Kidney (tissue), 14 donors: ENCODE data around the gene PON2. TPM values are rescaled to one million over a fixed set of nuclear protein-coding genes. Genes with fewer than 3 reads are reported as not detected.

Experiments used
- DNase-seq, 5 donors: peaks; one replicate each; pipeline ENCODE4 v3.0.0-alpha.2; 2013 to 2020
- FAIRE-seq: peaks from 2 replicates; lab custom pipeline; 2012; peaks lifted over from hg19 to GRCh38; lab: Jason Lieb, UNC
- H3K27ac ChIP-seq, 2 donors: one replicate each; pipeline ENCODE4 v1.7.0; 2013; ENCODE audit warnings: low read depth in 2 of 2, low read length in 2 of 2, inconsistent platforms in 1 of 2
- H3K27me3 ChIP-seq: one replicate; pipeline ENCODE4 v1.7.1; 2013; ENCODE audit warnings: low read length, inconsistent platforms; ENCODE audit not compliant: control insufficient read depth, insufficient read depth
- H3K36me3 ChIP-seq, 3 donors: one replicate each; pipeline versions ENCODE4 v1.7.0 to v1.7.1; 2013; ENCODE audit warnings: low read length in 3 of 3, control low read depth in 1 of 3, inconsistent platforms in 1 of 3; ENCODE audit not compliant: insufficient read depth in 3 of 3, control insufficient read depth in 2 of 3
- H3K4me1 ChIP-seq, 3 donors: one replicate each; pipeline versions ENCODE4 v1.7.0 to v1.7.1; 2013; ENCODE audit warnings: low read length in 3 of 3, inconsistent platforms in 1 of 3, low read depth in 1 of 3; ENCODE audit not compliant: control insufficient read depth in 2 of 3, insufficient read depth in 2 of 3
- H3K4me3 ChIP-seq, 3 donors: one replicate each; pipeline versions ENCODE4 v1.7.0 to v1.8.1; 2013; ENCODE audit warnings: low read length in 3 of 3, control low read depth in 1 of 3, inconsistent platforms in 1 of 3
- H3K9ac ChIP-seq, 3 donors: one replicate each; pipeline versions ENCODE4 v1.7.0 to v1.7.1; 2013; ENCODE audit warnings: low read length in 3 of 3, control low read depth in 1 of 3, inconsistent platforms in 1 of 3
- H3K9me3 ChIP-seq, 3 donors: one replicate each; pipeline versions ENCODE4 v1.7.0 to v1.7.1; 2013; ENCODE audit warnings: low read length in 3 of 3, control low read depth in 1 of 3, inconsistent platforms in 1 of 3; ENCODE audit not compliant: control insufficient read depth in 2 of 3, insufficient read depth in 1 of 3
- intact Hi-C: fragments of 100-400 bp; cut with DNase I; formaldehyde crosslinking; loops from one replicate; pipeline ENCODE4 v1.11.1; 2022
- polyA plus RNA-seq: library from polyadenylated mRNA; stranded (reverse); fragments of 350-450 nt; fragmentation: Illumina TruSeq; extraction: RNeasy Lipid Tissue Mini Kit (QIAGEN cat#74804); gene quantifications from one replicate; pipeline ENCODE4 v1.2.3, GENCODE V29; 2014; ENCODE audit warnings: low read depth, low replicate concordance; ENCODE audit not compliant: insufficient read depth
- total RNA-seq: library from RNA; stranded (reverse); fragmentation: NEBNext Ultra II Directional; extraction: Animal tissue kit (Norgen Biotek cat#: 25700); gene quantifications from one replicate; pipeline ENCODE4 v1.2.1, GENCODE V29; 2021
- TF ChIP-seq, protein P1 (sequence below): IDR thresholded peaks from 3 replicates; pipeline ENCODE4 v1.5.1; 2012; ENCODE audit warnings: mild to moderate bottlenecking, moderate library complexity, borderline replicate concordance; ENCODE audit not compliant: insufficient read depth; ENCODE audit errors: extremely low read depth
- donor health status: control.
- donor health status: control.
- donor health status: control.
- donor health status: control.
- donor health status: control.
- donor health status: DM: yes; HTN: yes; CAD: no.
- donor health status: Normal renal cell carcinoma (clear cell type).

The PON2 gene
- total and polyA plus RNA-seq, 2 donors from 2014 or later, result 61.8 to 191 TPM

DNA sequence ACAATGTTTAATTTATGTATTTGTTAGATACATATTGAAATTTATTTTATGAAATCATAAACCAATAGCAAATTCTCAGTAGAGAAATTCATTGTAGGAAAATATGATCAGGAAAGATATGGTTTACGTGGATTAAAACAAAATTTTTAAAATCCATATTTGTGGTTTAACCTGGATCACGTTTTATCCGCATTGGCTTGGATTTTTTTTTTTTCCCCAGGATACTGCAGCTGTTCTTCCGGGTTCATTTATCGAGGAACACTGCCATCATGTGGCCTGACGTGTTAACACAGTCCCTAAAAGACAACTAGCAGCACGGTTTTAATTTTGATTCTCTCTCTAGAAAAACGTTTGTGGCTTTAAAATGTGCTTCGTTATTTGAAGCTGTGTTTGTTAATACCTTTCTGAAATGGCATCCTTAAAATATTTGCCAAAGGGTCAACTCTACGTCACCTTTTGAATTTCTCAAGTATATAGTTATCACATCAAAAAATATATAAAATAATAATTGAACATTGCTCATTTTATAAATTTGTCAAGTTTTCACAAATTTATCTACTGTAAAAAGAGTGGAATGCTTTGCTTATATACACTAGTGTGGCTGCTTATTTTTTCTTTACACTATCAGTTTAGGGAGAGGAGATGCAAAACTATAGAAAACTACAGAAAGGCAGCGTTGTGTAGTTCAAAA is 42.2 kb upstream of the PON2 start:
- Histone ChIP-seq H3K9me3 (no peaks in the 10 kb centered on the region), H3K4me3 (no peak overlapping the region), H3K27ac (no peak overlapping the region), H3K4me1 (peaks cover 8 to 9% (median 9%) of the 10 kb centered on the region in 3 donors), H3K27me3 (no peaks in the 10 kb centered on the region), H3K9ac (no peak overlapping the region), H3K36me3 (no peaks in the 10 kb centered on the region)
- intact Hi-C loops, result no loop called here
- DNase-seq, result peak in 4 of 5 donors; percentile 71 to 91 (median 84)
- peak; percentile 96 for FAIRE-seq
- TF ChIP-seq, protein P1, sequence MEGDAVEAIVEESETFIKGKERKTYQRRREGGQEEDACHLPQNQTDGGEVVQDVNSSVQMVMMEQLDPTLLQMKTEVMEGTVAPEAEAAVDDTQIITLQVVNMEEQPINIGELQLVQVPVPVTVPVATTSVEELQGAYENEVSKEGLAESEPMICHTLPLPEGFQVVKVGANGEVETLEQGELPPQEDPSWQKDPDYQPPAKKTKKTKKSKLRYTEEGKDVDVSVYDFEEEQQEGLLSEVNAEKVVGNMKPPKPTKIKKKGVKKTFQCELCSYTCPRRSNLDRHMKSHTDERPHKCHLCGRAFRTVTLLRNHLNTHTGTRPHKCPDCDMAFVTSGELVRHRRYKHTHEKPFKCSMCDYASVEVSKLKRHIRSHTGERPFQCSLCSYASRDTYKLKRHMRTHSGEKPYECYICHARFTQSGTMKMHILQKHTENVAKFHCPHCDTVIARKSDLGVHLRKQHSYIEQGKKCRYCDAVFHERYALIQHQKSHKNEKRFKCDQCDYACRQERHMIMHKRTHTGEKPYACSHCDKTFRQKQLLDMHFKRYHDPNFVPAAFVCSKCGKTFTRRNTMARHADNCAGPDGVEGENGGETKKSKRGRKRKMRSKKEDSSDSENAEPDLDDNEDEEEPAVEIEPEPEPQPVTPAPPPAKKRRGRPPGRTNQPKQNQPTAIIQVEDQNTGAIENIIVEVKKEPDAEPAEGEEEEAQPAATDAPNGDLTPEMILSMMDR, result peak; percentile 79

DNA sequence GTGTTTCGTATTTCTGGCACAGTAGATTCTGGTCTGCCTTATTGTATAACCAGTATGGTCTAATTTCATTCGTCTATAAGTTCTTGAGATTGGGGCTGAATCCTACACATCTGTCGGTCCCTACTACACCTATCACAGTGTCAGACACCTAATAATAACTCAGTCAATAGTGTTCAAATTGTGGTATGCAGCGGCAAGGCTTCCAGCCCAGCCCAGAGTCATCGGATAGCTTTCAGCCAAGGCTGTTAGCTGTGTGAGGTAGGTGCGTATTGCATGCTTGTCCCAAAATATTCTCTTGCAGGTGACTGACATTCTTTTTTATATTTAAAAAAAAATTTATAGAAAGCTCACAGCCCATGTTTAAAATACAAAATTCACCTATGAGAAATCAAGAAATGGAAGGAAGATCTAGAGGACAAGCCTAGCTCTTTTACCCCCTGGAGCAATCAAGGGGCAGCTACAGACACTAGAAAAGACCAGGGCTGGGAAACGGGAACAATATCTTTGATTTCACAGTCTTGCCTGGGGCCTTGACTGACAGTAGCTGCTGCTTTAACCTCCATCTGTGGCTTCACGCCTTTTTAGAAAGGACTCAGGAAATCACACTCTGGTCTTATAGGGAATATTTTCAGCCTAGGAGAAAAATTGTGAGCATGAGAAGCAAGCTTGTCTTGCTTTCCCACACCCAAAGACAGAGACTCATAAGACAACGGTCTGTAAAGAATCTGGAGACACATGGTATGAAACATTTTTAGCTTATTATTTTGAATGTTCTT is 41.4 kb upstream of the PON2 start:
- intact Hi-C loops, result no loop called here
- no peak for FAIRE-seq
- Histone ChIP-seq H3K4me1 (peaks cover 8 to 9% (median 9%) of the 10 kb centered on the region in 3 donors), H3K27ac (no peak overlapping the region), H3K36me3 (no peaks in the 10 kb centered on the region), H3K9me3 (no peaks in the 10 kb centered on the region), H3K4me3 (no peak overlapping the region), H3K9ac (no peak overlapping the region), H3K27me3 (no peaks in the 10 kb centered on the region)
- peak in 1 of 5 donors; percentile 32 for DNase-seq
- TF ChIP-seq, protein P1, result no peak

DNA sequence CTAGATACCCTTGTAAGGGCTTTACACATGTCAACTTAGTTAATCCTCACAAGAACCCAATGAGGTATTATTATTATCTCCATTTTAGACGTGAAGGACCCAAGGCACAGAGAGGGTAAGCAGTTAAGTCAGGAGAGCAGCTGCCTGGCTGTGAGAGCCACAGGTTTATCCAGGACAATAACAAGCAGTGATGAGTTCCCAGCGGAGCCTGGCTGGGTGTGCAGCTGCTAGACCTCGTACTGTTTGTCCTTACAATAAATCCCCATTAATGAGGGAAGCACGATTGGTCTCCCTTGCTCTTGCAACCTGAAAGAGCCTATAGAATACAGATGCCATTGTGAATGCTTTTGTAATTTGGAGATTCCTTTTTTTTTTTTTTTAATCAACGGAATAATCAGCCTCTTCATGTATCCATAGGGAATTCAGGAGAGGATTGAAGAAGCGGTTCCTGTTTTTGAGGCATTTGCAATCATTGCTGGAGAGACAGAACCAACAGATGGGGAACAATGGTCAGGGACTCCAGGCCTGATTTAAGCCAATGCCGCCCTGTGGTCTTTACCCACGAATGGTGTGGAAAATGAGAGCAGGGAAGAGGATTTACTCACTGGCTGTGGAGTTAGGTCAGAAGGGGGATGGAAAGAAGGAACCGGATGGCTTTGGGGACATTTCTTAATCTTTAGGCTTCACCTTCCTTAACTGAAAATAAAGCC is 38.6 kb upstream of the PON2 start:
- DNase-seq, result no peak
- H3K9me3 ChIP-seq, result no peaks in the 10 kb centered on the region
- H3K27me3 ChIP-seq, result no peaks in the 10 kb centered on the region
- H3K27ac ChIP-seq, result no peak overlapping the region
- H3K36me3 ChIP-seq, result no peaks in the 10 kb centered on the region
- no peak overlapping the region for H3K4me3 ChIP-seq
- peaks cover 5 to 6% (median 6%) of the 10 kb centered on the region in 3 donors for H3K4me1 ChIP-seq
- FAIRE-seq, result no peak
- H3K9ac ChIP-seq, result no peak overlapping the region
- TF ChIP-seq, protein P1, result no peak
- intact Hi-C loops, result no loop called here
